Esophagus muscularis mucosa (tissue), 4 donors: ENCODE results near the gene RPH3AL.

Experiments
- EP300 ChIP-seq: sonication (generic); formaldehyde crosslinking; IDR thresholded peaks from one replicate; pipeline ENCODE4 v1.6.1; 2017; ENCODE audit warnings: antibody characterized with exemption
- POLR2A ChIP-seq: fragments of 450-650 bp; IDR thresholded peaks from one replicate; pipeline ENCODE4 v1.6.1; 2017; ENCODE audit warnings: antibody characterized with exemption, moderate library complexity, mild to moderate bottlenecking, low read depth
- POLR2AphosphoS5 ChIP-seq, 2 donors: sonication (generic); formaldehyde crosslinking; IDR thresholded peaks; one replicate each; pipeline ENCODE4 v1.6.1; 2017; ENCODE audit warnings: antibody characterized with exemption in 2 of 2
- TF ChIP-seq, protein P1 (sequence below), 3 experiments: fragments of 200-600 bp in 2 of 3; fragments of 450-650 bp in 1 of 3; sonication (generic) in 2 of 3; IDR thresholded peaks; one replicate each; pipeline ENCODE4 v1.5.1; 2017 to 2019; ENCODE audit warnings: antibody characterized with exemption in 3 of 3, mild to moderate bottlenecking in 2 of 3, moderate library complexity in 1 of 3

DNA sequence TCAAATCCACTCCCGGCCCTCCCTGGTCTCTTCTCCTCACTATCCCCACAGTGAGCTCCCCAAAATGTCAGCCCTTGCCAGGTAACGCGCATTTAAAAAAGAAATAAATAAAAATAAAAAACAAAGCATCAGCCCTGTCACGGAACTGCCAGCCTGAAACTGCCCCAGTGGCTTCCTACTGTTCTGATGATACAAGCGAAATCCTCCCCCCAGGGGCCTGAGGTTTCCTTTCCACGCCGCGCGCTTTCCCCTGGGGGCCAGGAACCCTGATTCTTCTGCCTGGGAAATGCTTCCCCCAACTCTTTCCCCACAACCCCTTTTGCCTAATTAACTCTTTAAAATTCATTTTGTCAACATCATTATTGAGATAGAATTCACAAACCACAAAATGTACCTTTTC, 12.2 kb upstream of the RPH3AL start:
- TF ChIP-seq EP300: no peak
- TF ChIP-seq, protein P1, sequence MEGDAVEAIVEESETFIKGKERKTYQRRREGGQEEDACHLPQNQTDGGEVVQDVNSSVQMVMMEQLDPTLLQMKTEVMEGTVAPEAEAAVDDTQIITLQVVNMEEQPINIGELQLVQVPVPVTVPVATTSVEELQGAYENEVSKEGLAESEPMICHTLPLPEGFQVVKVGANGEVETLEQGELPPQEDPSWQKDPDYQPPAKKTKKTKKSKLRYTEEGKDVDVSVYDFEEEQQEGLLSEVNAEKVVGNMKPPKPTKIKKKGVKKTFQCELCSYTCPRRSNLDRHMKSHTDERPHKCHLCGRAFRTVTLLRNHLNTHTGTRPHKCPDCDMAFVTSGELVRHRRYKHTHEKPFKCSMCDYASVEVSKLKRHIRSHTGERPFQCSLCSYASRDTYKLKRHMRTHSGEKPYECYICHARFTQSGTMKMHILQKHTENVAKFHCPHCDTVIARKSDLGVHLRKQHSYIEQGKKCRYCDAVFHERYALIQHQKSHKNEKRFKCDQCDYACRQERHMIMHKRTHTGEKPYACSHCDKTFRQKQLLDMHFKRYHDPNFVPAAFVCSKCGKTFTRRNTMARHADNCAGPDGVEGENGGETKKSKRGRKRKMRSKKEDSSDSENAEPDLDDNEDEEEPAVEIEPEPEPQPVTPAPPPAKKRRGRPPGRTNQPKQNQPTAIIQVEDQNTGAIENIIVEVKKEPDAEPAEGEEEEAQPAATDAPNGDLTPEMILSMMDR (IDR thresholded peaks at IDR 0.05): no peak
- TF ChIP-seq POLR2AphosphoS5 (IDR thresholded peaks at IDR 0.05): no peak
- no peak for TF ChIP-seq POLR2A
